Measurements from ENCODE around the gene NMRK1.
A peak's percentile ranks its signal among the peaks of the same experiment; 100 is the strongest.

Gene NMRK1

DNA sequence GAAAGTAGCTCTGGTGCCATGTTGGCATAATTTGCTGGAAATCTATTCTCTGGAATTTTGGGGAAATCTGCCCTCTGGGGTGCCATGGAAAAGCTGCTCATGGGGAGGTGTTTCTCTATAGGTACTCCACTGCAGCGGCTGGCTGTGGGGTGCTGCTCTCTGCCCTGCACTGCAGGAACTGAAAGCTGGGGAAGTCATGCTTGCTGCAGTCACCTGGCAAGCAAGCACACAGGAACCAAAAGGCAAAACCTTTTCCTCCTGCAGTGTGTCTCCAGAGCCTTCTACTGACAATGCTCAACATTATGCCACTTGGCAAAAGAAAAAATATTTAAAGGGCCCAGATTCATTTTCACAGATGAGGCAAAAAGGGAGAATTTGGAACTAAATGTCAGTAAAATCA, 34.1 kb downstream of the NMRK1 start:
- no peak for DNase-seq

GRCh38 chr9:75051285-75051684, 36.7 kb downstream of the NMRK1 start:
- DNase-seq: no peak

- DNase-seq: no peak
Observed at GRCh38 chr9:75047506-75047905, 40.4 kb downstream of the NMRK1 start.

DNA sequence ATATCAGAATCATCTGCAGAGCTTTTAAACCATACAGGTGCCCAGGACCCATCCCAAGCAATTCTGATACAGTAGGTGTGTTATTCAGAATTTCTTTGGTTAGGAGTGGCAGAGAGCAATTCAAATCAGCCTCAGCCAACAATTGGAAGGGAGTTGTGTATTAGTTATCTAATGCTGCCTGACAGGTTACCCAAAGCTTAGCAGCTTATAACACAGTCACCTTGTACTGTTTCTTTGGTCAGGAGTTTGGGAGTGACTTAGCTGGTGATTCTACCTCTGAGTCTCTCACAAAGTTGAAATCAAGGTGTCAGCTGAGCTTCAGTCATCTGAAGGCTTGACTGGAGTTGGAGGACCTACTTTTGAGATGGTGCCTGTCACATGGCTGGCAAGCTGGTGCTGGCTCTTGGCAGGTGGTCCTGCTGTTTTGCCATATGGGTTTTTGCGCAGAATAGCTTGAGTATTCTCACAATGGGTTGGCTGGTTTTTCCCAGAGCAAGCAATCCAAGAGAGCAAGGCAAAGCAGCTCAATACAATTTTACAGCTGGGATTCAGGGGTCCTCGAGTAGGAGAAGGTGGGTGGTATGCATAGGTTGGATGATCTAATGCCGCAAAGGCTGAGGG, 41.1 kb downstream of the NMRK1 start:
- no peak for DNase-seq

DNA sequence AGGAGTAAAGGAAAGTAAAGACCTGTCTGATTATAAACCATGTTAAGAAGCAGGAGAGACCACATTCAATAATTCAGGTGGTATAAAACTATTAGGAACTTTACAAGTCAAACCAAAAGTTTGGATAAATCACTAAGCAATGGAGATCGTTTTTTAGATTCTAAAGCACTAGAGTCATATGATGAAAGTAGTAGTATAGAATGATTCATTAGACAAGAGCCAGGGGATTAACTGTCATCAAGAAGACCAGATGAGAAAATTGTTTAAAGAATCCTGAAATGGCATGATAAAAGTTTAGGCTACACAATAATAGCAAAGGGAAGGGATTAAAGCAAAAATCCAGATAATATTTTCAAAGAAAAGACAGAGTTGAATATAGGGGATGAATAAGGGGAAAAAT, 46.9 kb downstream of the NMRK1 start:
- no peak for DNase-seq

GRCh38 chr9:75039801-75040200, 48.2 kb downstream of the NMRK1 start:
- DNase-seq: no peak

DNA sequence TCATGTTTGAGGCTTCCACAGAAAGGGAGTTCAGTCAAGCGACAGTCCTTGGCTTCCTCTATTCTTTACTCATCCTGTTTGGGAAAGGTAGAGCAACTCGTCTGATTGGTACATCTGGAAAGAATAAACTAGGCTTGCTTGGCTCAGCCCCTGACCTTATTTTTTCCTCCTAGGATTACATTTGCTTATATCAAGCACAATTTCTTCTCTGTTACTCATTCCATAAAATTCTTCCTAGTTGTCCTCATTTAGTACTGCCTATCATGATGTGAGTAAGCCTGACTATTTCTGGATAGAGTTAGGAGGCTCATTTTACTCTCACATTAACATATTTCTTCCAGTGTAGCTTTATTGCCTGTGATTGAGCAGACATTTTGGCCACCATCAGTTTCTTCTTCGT, 48.9 kb downstream of the NMRK1 start:
- no peak for DNase-seq

DNA sequence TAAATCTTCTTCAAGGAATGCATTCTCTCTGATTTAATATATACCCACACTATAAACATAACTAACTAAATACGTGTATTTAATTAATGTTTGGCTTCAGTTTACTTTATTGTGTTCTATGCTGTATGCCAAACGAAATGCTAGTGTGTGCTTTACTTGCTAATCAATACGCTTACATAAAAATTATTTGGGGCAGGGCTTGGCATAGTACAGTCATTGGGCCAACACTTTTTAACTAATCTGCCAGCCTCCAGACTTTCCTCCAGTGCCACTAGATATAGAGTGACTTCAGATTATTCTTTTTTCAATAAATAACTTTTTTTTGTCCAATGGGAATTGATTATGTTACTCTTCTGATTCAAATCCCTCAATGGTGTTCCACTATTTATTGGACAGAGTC, 51.2 kb downstream of the NMRK1 start:
- DNase-seq: no peak

DNA sequence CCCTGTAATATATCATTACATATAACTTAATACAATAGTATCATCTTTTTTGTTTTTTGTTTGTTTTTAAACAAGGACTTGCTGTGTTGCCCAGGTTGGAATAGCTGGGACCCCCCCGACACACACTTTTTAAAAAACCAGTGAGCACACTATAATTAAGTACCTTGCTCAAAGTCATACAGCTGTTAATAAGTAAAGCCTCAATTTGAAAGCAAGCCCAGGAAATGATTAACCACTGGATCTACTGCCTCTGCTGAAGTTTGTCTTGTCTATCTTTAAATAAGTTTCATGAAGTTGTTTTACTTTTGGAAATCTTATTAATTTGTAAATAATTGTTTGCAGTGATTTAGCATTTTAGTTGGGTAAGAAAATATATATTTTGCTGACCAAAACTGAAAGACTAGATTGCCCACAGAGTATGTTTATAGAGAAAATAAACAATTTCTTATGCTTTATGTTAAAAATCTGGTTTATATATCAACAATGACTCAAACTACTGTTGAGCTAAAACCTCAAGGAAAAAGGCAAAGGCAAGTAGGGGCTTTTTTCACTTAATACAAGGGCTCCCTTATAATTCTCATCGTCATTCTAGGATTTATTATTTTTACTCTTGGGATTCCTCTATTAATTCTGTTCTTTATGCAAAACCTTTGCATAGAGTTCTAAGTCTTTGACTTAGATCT, 54.0 kb downstream of the NMRK1 start:
- DNase-seq: no peak

GRCh38 chr9:75027187-75028107, 60.5 kb downstream of the NMRK1 start:
- peak; percentile 17 to 65 for DNase-seq

DNA sequence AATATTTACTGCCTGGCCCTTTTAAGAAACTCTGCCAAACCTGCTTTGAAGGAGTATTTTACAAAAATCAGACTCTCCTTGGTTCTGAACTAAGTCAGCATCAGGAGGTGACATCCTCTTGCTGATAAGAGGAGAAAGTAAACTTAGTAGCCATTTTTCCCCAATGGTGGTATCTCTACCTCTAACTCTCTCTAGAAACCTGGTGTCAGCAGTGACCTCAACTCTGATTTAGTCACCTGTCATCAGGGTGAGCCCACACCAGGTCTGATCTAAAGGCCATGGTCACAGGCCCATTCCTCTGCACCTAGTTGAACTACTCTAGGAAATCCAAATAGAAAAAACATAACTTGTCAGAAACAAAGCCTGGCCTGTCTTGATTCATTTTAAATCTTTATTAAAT, 64.1 kb downstream of the NMRK1 start:
- DNase-seq: no peak

DNA sequence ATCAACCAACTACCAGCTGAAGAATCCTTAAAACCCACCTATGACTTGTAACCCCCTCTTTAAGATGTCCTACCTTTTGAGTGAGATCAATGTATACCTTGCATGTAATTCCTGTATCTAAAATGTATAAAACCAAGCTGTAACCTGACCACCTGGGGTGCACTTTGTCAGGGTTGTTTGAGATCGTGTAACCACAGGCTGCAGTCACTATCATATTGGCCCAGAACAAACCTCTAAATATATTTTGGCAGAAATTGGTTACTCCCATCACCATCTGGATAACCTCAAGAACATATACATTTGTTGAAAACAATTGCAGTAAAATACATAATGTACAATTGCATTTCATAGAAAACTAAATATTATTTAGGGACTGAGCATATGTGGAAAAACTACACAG, 68.3 kb downstream of the NMRK1 start:
- DNase-seq: no peak

DNA sequence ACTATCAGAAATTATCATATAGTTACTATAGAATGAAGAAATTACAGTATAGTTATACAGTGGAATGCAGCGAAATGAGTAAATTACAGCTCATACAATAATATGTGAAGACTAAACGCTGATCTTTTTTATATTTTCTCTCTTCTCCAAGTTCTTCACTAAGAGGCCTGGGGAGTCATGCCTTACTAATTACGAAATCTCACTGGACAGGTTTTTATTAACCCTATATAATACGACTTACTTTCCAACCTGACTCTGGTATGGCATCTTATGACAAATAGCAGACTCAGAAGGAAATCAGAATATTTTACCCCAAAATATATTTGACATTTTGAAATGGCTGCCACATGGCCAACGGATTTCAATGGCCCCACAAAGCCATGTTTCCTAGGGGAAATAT, 68.9 kb downstream of the NMRK1 start:
- no peak for DNase-seq

DNA sequence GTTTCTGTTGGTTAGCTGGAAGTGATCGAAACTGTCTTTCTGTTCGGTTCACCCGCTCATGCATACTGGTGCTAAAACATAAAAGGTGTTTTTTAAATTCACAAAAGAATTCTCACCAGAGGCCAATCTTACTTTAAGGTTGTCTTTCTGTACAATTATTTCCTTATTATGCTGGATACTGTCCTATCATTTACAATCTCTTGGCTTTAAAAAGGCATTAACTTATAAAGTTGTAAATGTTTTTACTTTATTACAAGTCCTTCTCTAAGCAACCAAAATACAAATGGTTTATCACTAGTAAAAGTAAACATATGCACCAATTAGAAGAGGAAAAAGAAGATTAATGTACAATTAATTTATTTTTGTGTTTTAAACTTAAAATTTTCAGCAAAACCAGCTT, 70.6 kb downstream of the NMRK1 start:
- no peak for DNase-seq

DNA sequence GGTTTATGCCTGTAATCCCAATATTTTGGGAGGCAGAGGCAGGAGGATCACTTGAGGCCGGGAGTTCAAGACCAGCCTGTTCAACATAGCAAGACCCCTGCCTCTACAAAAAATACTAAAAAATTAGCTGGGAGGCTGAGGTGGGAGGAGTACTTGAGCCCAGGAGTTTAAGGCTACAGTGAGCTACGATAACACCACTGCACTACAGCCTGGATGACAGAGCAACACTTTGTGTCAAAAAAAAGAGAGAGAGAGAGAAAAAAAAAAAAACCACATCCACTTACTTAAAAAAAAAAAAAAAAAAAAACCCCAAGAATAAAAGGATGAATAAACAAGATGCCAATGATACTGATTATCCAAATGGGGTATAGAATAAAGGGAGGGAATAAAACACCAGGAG, 74.2 kb downstream of the NMRK1 start:
- DNase-seq: no peak
